ENCODE results near the gene PDP2. TPM values are rescaled to one million over a fixed set of nuclear protein-coding genes. Genes with fewer than 3 reads are reported as not detected.

PDP2 gene
- polyA plus RNA-seq, 1 of the 3 experiments (the other 2 are of a cell fraction): 4.7 TPM

DNA sequence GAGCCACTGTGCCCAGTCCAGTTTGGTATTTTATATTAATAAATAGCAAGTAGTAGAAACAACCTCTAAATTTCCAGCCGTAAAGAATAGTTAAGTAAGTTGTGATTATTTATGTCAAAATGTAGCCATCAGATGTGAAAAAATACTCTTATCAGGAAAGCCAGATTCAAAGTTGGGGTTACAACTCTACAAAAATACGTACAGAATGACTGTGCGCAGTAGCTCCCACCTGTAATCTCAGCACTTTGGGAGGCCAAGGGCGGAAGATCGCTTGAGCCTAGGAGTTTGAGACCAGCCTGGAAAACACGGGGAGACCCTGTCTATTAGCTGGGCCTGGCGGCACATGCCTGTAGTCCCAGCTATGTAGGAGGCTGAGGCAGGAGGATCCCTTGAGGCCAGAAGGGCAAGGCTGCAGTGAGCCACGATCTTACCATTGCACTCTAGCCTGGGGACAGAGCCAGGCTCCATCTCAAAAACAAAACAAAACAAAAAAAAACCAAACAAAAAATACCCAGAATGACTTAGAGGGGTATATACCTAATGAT is 1.7 kb downstream of the PDP2 start:
- Histone ChIP-seq H3K79me2 (ENCODE audit: insufficient read depth) (peaks cover 20% of the 10 kb centered on the region), H3K4me1 (ENCODE audit: control insufficient read depth in 1 of 2, insufficient read depth in 2 of 2, low read depth in 1 of 2, low read length in 1 of 2) (peaks cover 0 to 7% of the 10 kb centered on the region in 2 experiments; a peak in 1 of 4 replicates), H3K36me3 (replicated peaks in 1 of 2; ENCODE audit: control insufficient read depth in 1 of 2, insufficient read depth in 2 of 2, low read length in 1 of 2) (peaks cover 14 to 19% of the 10 kb centered on the region in 2 experiments), H3K4me2 (peak overlapping the region; percentile 95), H3K9ac (no peak overlapping the region), H3K9me3 (no peaks in the 10 kb centered on the region), H3K9me2 (no peaks in the 10 kb centered on the region), H4K20me1 (ENCODE audit: insufficient read depth) (no peaks in the 10 kb centered on the region), H3K27me3 (ENCODE audit: insufficient read depth) (no peaks in the 10 kb centered on the region), H3F3A (replicated peaks; ENCODE audit: insufficient read depth) (peaks cover 3% of the 10 kb centered on the region), H3K4me3 (ENCODE audit: low read depth in 2 of 2, low read length in 1 of 2) (no peak overlapping the region; a peak in 1 of 4 replicates), H3K27ac (ENCODE audit: low read depth in 2 of 2, low read length in 1 of 2) (no peak overlapping the region), H2AFZ (ENCODE audit: low read depth) (no peak overlapping the region)
- DNase-seq: no peak
- CTCF ChIA-PET: interaction anchor here (0.9 to 4.0 kb wide), 13 partner anchors 9 to 136 kb away, joined by 3 to 26 read pairs (median 5); partner anchors contain the start of gene NAE1
- POLR2A ChIA-PET: no interaction called here
- TF ChIP-seq MXI1 (IDR thresholded peaks at IDR 0.05; ENCODE audit: low read depth, low read length): no peak
- TF ChIP-seq, protein P1, sequence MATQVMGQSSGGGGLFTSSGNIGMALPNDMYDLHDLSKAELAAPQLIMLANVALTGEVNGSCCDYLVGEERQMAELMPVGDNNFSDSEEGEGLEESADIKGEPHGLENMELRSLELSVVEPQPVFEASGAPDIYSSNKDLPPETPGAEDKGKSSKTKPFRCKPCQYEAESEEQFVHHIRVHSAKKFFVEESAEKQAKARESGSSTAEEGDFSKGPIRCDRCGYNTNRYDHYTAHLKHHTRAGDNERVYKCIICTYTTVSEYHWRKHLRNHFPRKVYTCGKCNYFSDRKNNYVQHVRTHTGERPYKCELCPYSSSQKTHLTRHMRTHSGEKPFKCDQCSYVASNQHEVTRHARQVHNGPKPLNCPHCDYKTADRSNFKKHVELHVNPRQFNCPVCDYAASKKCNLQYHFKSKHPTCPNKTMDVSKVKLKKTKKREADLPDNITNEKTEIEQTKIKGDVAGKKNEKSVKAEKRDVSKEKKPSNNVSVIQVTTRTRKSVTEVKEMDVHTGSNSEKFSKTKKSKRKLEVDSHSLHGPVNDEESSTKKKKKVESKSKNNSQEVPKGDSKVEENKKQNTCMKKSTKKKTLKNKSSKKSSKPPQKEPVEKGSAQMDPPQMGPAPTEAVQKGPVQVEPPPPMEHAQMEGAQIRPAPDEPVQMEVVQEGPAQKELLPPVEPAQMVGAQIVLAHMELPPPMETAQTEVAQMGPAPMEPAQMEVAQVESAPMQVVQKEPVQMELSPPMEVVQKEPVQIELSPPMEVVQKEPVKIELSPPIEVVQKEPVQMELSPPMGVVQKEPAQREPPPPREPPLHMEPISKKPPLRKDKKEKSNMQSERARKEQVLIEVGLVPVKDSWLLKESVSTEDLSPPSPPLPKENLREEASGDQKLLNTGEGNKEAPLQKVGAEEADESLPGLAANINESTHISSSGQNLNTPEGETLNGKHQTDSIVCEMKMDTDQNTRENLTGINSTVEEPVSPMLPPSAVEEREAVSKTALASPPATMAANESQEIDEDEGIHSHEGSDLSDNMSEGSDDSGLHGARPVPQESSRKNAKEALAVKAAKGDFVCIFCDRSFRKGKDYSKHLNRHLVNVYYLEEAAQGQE (IDR thresholded peaks at IDR 0.05; ENCODE audit: low read depth, low read length): no peak
- TF ChIP-seq GATA2 (CRISPR knock-in tag; IDR thresholded peaks at IDR 0.05): no peak
- TF ChIP-seq, protein P2, sequence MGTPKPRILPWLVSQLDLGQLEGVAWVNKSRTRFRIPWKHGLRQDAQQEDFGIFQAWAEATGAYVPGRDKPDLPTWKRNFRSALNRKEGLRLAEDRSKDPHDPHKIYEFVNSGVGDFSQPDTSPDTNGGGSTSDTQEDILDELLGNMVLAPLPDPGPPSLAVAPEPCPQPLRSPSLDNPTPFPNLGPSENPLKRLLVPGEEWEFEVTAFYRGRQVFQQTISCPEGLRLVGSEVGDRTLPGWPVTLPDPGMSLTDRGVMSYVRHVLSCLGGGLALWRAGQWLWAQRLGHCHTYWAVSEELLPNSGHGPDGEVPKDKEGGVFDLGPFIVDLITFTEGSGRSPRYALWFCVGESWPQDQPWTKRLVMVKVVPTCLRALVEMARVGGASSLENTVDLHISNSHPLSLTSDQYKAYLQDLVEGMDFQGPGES (IDR thresholded peaks at IDR 0.05; ENCODE audit: low read depth, low read length): no peak
- TF ChIP-seq RFX5 (IDR thresholded peaks at IDR 0.05; ENCODE audit: low read length): no peak
- no peak for TF ChIP-seq CHD2 (IDR thresholded peaks at IDR 0.05; ENCODE audit: low read length, partially characterized antibody)
- no peak for TF ChIP-seq YY1 (IDR thresholded peaks at IDR 0.05; ENCODE audit: low read depth)
- TF ChIP-seq SMC3 (IDR thresholded peaks at IDR 0.05; ENCODE audit: low read depth, low read length): no peak
- no peak for TF ChIP-seq USF2 (IDR thresholded peaks at IDR 0.05; ENCODE audit: borderline replicate concordance, low read depth, low read length)
- no peak for TF ChIP-seq RXRA (IDR thresholded peaks at IDR 0.05; ENCODE audit: borderline replicate concordance, low read depth)
- TF ChIP-seq EZH2phosphoT487 (IDR thresholded peaks at IDR 0.05; ENCODE audit: borderline replicate concordance, low read depth): no peak
- TF ChIP-seq, protein P3, sequence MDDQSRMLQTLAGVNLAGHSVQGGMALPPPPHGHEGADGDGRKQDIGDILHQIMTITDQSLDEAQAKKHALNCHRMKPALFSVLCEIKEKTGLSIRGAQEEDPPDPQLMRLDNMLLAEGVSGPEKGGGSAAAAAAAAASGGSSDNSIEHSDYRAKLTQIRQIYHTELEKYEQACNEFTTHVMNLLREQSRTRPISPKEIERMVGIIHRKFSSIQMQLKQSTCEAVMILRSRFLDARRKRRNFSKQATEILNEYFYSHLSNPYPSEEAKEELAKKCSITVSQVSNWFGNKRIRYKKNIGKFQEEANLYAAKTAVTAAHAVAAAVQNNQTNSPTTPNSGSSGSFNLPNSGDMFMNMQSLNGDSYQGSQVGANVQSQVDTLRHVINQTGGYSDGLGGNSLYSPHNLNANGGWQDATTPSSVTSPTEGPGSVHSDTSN (IDR thresholded peaks at IDR 0.05): no peak
- TF ChIP-seq FOSL2 (IDR thresholded peaks at IDR 0.05; ENCODE audit: borderline replicate concordance, low read depth): no peak
- TF ChIP-seq TCF12 (IDR thresholded peaks at IDR 0.05): no peak
- no peak for TF ChIP-seq JUND (IDR thresholded peaks at IDR 0.05)
- TF ChIP-seq, protein P4, sequence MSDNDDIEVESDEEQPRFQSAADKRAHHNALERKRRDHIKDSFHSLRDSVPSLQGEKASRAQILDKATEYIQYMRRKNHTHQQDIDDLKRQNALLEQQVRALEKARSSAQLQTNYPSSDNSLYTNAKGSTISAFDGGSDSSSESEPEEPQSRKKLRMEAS (IDR thresholded peaks at IDR 0.05; ENCODE audit: low read depth): no peak
- TF ChIP-seq FOXJ3 (CRISPR knock-in tag; IDR thresholded peaks at IDR 0.05): no peak
- TF ChIP-seq, protein P5, sequence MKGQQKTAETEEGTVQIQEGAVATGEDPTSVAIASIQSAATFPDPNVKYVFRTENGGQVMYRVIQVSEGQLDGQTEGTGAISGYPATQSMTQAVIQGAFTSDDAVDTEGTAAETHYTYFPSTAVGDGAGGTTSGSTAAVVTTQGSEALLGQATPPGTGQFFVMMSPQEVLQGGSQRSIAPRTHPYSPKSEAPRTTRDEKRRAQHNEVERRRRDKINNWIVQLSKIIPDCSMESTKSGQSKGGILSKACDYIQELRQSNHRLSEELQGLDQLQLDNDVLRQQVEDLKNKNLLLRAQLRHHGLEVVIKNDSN (IDR thresholded peaks at IDR 0.05; ENCODE audit: borderline replicate concordance, low read depth): no peak
- TF ChIP-seq RCOR1 (IDR thresholded peaks at IDR 0.05; ENCODE audit: low read length): no peak
- TF ChIP-seq RAD21 (IDR thresholded peaks at IDR 0.05; ENCODE audit: low read length): no peak
- WGBS (ENCODE audit: low lambda C conversion rate): 93% methylated on average over 8 of the region's 8 CpGs
